ENCODE data around the gene JMJD8. TPM values are rescaled to one million over a fixed set of nuclear protein-coding genes. Genes with fewer than 3 reads are reported as not detected.

JMJD8 gene
- total and polyA plus RNA-seq, 9 of the 15 experiments (the other 6 are each of a cell fraction or from before 2014, with no cell fraction given), result 1.2 to 50.6 (median 29.3) TPM

GRCh38 chr16:674968-675883, 8.9 kb downstream of the JMJD8 start, which contains the start of gene RHBDL1 (continued):
- TF ChIP-seq ZFP36 (IDR thresholded peaks at IDR 0.05; ENCODE audit: low read depth, low read length, partially characterized antibody) (peak; percentile 100), ZSCAN29 (IDR thresholded peaks at IDR 0.05) (no peak), ARID3A (IDR thresholded peaks at IDR 0.05; ENCODE audit: borderline replicate concordance, low read depth, low read length) (no peak), E4F1 (CRISPR knock-in tag; IDR thresholded peaks at IDR 0.05; ENCODE audit: borderline replicate concordance) (no peak), POLR2B (IDR thresholded peaks at IDR 0.05; ENCODE audit: low read depth, partially characterized antibody) (peak; percentile 68), CTBP1 (IDR thresholded peaks at IDR 0.05; ENCODE audit: borderline replicate concordance) (peak; percentile 83), HCFC1 (IDR thresholded peaks at IDR 0.05; ENCODE audit: low read depth, low read length) (no peak), TCFL5 (CRISPR knock-in tag; conservative IDR thresholded peaks at IDR 0.05) (no peak), BRF1 (IDR thresholded peaks at IDR 0.05; ENCODE audit: borderline replicate concordance, extremely low read depth, insufficient read length) (no peak), ZNF134 (CRISPR knock-in tag; conservative IDR thresholded peaks at IDR 0.05) (no peak), TCF3 (CRISPR knock-in tag; IDR thresholded peaks at IDR 0.05) (no peak), MAZ (CRISPR knock-in tag; conservative IDR thresholded peaks at IDR 0.05 in 1 of 2, IDR thresholded peaks at IDR 0.05 in 1 of 2) (peak; percentile 76 to 87), ARNT (IDR thresholded peaks at IDR 0.05) (0 out of 4 replicates have a peak, but pooled peaks of 1 of the 2 experiments have one; percentile 36), ZNF280A (IDR thresholded peaks at IDR 0.05; ENCODE audit: low read depth, partially characterized antibody) (no peak), FOXP4 (CRISPR knock-in tag; IDR thresholded peaks at IDR 0.05; ENCODE audit: borderline replicate concordance) (0 out of 2 replicates have a peak, but pooled peaks have one; percentile 63), PPARD (CRISPR knock-in tag; IDR thresholded peaks at IDR 0.05) (no peak), HNRNPK (IDR thresholded peaks at IDR 0.05; ENCODE audit: low read depth, low read length, poor library complexity, severe bottlenecking) (no peak), ZBTB7A (IDR thresholded peaks at IDR 0.05; ENCODE audit: borderline replicate concordance, control insufficient read depth, low read depth, low read length) (peak; percentile 89), XRCC5 (IDR thresholded peaks at IDR 0.05; ENCODE audit: low read depth, low read length) (peak; percentile 55; the same call in 1 of the 2 replicates)

Data from K562 (cell line).